Measurements from ENCODE around the gene OR5K2. TPM values are rescaled to one million over a fixed set of nuclear protein-coding genes. Genes with fewer than 3 reads are reported as not detected.

OR5K2 gene
- total RNA-seq, 6 experiments from 2014 or later = not detected

Small RNA genes lying within 50 kb of the gene (small RNA-seq; reads per million reads assigned to genes)
- gene RPL38P4 = 0 reads per million in 2 experiments

Other genes starting within 250 kb of the OR5K2 start
- gene OR5H6, start 233.4 kb upstream of the OR5K2 start, total RNA-seq = not detected
- gene OR5H2, start 215.2 kb upstream of the OR5K2 start, total RNA-seq = not detected
- not detected for gene OR5K4, start 143.8 kb upstream of the OR5K2 start, total RNA-seq
- not detected for gene OR5K3, start 107.0 kb upstream of the OR5K2 start, total RNA-seq
- not detected for gene OR5K1, start 34.5 kb upstream of the OR5K2 start, total RNA-seq
- gene CLDND1, start 25.2 kb downstream of the OR5K2 start, total RNA-seq = 10 to 100 TPM; 26.1 to 44.8 (median 34.9) TPM
- gene GPR15, start 34.3 kb downstream of the OR5K2 start, total RNA-seq = not detected
- gene CPOX, start 95.9 kb downstream of the OR5K2 start, total RNA-seq = 10 to 100 TPM; 20.3 to 26.9 (median 22.6) TPM

Measured in right lobe of liver (tissue), 5 donors.